GM21381 (cell line): ENCODE results near the gene GNRHR.
"Not testable (repeated sequence)": the region's sequence is repeated elsewhere in the genome, so short reads cannot be mapped to it uniquely, and the experiment has no call there.

Experiments used
- ATAC-seq: cut with Tn5 transposase; IDR thresholded peaks from one replicate; pipeline ENCODE4 v1.9.1; 2021; ENCODE audit warnings: mild to moderate bottlenecking, moderate library complexity; ENCODE audit not compliant: unreplicated experiment

Gene GNRHR

DNA sequence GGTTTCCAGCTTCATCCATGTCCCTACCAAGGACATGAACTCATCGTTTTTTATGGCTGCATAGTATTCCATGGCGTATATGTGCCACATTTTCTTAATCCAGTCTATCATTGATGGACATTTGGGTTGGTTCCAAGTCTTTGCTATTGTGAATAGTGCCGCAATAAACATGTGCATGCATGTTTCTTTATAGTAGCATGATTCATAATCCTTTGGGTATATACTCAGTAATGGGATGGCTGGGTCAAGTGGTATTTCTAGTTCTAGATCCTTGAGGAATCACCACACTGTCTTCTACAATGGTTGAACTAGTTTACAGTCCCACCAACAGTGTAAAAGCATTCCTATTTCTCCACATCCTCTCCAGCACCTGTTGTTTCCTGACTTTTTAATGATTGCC lies 23.7 kb downstream of the GNRHR start:
- not testable (repeated sequence) for ATAC-seq

DNA sequence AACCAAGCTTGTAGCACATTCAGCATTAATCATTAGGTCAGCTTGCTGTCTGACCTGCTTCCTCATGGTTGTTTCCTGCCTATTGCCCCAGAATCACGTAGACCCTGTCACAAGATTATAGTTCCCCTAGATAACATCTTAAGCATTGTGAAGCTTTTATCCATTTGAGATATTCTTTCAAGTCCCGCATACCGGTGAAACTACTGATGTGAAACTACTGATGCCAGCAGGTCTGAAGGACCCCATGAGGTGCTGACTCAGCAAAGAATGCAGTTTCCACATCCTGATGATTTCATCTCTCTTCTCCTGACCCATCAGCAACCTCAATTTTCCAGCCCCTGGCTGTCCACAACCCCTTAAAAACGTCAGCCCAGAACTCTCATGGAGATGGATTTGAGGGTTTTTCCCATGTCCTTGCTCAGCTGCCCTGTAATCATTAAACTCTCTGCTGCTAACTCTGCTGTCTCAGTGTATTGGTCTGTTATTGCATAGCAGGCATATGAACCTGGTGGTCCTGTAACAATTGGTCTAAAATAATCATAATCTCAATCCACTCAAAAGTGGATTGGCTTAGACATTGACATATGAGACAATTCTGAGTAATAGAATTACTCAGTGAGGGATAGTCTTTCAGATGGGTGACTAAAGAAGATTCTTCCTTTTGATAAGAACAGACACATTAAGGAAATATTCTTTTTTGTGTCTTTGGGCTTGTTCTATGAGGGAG lies 26.9 kb downstream of the GNRHR start:
- ATAC-seq = no peak

DNA sequence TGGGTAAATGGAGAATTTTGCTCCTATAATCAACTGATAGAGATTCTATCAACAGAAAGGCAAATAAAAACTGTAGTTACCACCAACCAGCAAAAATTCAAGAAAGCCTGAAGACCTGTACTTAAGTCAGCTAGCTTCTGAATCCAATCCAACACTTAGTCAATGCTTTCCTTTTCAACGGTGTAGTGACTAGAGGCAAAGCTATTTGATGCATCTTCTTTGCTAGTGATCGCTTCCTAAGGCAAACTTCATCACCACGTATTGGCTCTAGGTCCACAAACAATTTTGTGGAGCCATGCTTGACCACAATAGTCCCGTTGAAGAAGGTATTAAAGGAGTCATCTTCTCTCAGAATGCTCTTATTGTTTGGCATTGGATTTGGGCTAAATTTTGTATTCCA lies 28.2 kb downstream of the GNRHR start:
- ATAC-seq = no peak

DNA sequence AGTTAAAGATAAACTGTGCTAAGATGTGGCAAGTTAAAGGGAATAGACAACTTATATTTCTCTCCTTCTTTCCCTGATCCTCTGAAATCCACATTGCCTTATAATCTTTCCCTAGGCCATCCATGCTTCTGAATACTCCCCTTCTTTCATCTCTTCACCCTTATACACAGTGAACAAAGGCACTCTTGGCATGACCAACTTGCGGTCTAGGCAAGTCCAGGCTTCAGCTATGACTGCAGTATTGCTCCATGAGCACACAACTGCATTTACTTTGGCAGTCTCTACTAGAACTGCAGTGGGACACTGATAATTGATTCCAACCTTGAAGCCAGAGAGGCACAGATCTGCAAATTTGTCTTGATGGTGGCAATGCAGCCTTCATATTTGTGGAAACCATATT lies 29.1 kb downstream of the GNRHR start:
- ATAC-seq = no peak

DNA sequence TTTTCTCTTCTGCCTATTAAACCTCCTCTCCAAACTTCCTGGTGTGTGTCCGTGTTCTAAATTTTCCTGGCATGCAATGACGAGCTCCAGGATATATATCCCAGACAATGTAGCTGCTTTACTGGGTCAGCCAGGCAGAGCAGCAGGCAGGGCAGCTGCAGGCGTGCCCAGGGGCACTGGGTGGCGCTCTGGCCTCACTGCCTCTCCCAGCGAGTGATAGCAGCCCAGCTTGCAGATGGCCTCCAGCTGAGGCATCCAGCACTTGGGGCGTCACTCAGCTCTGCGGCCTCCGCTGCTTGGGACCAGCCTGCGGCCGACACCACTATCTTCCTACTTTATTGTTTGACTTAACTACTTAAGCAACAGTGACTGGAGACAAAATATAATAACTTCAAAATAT lies 30.2 kb downstream of the GNRHR start:
- ATAC-seq = no peak

DNA sequence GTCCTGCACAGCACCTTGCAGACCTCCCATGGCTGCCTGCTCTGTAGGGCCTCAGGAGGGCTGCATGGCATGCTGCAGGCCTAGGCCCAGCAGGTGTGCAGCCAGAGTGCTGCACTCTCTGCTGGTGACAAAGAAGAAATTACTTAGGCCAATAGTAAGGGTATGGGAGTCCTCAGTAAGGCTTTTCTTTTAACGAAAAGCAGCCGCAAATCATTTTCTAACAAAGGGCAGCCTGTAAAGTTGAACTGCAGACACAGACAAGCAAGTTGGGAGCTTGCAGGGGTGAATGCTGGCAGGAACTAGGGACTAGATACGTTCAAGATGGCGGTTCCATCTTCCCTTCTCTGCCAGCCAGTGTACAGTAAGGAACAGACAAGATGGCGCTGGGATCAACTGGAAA lies 30.8 kb downstream of the GNRHR start:
- ATAC-seq = no peak

DNA sequence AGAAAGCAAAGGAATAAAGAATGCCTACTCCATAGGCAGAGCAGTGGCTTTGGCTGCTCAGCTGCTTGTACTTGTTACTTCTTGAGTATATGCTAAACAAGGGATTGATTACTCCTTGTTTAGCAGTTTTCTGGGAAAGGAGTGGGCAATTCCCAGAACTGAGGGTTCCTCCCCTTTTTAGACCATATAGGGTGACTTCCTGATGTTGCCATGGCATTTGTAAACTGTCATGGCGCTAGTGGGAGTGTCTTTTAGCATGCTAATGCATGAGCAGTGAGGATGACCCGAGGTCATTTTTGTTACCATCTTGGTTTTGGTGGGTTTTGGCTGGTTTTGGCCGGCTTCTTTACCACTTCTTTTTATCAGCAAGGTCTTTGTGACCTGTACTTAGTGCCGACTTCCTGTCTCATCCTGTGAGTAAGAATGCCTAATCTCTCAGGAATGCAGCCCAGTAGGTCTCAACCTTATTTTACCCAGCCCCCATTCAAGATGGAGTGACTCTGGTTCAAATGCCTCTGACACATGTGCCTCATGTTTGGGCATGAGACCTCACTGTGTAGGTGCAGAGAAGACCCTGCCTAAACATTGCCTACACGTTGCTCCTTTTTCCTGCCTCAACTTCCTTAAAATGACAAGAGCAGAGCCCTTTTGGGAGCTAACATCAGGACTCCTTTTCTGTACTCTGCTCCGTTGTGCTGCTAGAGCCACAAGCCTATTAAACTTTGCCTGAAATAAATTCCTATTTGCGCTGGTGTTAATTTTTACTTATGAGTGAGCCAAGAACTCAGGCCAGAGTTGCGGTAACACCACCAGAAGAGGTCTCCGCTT lies 32.2 kb downstream of the GNRHR start:
- ATAC-seq = no peak

DNA sequence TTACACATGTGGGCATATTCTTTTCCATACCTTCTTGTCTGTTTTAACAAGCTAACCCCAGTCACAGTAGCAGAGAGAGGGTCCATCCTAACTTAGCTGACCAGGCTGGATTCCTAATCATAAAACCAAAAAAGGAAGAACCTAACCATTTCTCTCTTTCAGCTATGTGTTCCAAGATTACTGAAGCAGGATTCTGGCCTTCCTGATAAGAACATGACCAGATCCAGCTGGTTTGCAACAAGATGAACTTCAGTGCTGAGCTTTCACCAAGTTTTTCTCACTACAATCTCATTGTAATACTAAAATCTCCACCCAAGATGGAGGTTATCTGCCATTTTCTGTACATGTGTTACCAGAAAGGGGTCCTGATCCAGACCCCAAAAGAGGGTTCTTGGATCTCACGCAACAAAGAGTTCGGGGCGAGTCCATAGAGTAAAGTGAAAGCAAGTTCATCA lies 32.8 kb downstream of the GNRHR start:
- no peak for ATAC-seq

DNA sequence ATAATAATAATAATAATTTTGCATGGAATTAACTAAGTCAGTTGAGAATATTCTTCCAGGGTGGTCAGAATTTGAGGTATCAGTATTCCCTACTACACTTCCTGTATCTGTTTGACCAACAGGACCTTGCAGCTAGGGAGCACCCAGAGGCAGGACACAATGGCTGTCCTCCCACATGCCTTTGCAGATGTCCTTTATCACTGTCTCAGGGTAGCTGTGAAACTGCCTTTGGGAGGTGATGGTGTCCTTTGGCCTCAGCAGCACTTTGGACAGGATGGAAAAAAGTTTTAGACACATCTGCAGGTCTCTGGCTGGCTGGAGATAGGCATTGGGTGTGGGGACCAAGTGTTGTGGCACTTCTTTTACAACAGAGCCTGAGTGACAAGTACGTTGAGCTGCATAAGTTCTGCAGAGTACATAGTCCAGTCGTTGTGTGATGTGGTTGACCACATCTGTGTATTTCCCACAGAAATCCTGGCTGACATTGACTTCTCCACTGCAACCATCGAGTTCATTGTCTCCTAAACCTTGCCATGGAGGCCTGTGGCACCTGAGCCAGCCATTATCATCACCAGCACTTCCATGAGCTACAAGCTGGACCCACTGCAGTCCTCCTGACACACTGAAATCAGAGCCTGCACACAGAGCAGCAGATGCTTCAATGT lies 34.1 kb downstream of the GNRHR start:
- no peak for ATAC-seq

DNA sequence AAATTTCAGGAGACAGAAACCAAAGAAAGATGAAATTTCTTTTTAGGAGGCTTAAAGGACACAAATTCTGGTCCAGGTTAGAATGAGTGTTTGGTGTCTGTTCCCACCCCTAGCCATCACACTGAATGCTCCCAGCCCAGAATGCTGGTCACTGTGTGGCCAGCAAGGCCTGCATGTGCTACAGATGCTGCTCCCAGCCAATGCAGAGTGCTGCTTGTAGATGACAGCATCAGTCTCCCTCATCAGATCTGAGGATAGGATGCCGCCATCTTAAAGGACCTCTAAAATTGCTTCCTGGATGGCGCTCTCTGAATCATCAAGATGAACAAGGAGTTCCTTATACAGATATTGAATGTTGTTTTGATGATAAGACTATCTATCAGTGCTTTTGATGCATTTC lies 35.3 kb downstream of the GNRHR start:
- ATAC-seq = no peak

DNA sequence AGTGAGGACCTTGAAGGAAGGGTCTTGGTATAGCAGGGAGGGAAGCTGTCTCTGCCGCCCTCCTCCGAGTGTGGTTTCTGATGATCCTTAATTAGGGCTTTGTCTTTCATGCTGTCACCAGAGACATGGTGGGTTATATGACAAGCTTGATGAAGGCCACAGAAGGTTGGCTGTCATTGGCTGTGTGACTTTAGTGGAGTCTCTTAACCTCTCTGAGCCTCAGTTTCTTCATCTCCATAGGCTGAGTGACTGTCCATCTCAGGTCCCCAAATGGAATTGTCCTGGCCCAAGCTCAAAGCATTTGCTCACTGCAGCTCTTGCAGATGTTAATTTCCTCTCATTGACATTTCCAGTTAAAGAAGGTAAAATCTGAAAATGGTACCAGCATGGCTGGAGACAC lies 36.6 kb downstream of the GNRHR start:
- no peak for ATAC-seq

DNA sequence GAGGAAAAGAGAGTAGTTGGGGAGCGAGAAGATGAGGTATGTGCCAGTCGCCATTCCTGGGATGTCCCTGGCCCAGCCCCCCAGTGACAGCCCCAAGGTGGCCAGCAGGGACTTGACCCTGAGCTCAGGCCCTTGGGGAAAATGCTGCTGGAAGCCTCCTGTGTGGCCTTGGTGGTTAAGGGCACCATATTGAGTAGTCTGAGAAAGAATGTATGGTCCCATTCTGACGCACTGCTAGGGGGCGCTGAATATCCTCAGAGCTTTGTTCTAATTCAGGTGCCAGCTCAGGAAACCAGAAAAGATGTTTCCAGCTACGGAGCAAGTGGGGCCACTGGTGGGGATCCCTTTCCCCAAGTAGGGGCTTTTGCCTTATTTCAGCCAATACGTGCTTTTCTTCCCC lies 39.2 kb downstream of the GNRHR start:
- ATAC-seq = no peak

DNA sequence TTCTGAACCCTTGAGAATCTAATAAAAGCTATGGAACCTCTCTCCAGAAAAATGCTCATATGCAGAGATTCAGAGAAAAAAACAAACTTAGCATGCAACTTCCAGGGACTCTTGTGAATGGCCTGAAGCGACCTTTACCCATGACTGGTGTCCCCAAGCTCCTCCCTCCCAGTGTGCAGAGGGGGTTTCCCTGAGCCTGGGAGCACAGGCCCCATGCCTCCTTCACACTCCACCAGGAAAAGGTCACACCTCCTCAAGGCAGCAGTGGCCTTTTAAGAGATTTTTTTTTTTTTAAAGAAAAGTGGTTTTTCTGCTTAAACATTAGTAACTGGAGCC lies 40.0 kb downstream of the GNRHR start:
- peak; percentile 59 for ATAC-seq

DNA sequence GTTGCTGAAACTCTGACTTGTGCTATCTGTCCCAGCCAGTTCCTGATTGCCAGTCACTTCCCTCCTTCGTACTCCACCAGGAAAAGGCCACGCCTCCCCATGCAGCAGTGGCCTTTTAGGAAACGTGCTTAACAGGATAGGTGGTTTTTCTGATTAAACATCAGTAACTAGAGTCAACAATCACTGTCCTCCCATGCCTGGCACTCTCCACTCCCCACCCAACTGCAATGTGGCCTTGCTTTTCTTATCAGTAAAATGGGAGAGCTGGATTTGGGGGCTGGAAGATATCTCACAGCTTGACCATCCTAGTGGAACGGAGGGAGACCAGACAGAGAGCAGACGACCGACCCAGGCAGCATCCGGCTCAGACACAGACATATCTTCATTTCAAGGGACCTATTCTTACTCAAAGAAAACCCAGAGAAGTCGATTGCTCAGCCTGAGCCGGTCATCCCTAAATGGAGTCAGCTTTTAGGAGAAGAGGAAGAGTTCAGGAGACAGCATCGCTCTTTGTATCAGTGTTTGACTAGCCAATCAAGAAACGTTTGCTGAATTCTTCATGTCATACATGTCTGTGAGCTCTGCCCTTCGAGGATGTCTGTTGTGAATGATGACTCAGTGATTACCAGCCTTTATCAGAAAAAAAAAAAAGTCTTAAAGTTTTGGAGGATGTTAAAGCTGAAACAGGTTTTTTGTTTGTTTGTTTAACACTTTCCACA lies 40.5 kb downstream of the GNRHR start:
- ATAC-seq = no peak

DNA sequence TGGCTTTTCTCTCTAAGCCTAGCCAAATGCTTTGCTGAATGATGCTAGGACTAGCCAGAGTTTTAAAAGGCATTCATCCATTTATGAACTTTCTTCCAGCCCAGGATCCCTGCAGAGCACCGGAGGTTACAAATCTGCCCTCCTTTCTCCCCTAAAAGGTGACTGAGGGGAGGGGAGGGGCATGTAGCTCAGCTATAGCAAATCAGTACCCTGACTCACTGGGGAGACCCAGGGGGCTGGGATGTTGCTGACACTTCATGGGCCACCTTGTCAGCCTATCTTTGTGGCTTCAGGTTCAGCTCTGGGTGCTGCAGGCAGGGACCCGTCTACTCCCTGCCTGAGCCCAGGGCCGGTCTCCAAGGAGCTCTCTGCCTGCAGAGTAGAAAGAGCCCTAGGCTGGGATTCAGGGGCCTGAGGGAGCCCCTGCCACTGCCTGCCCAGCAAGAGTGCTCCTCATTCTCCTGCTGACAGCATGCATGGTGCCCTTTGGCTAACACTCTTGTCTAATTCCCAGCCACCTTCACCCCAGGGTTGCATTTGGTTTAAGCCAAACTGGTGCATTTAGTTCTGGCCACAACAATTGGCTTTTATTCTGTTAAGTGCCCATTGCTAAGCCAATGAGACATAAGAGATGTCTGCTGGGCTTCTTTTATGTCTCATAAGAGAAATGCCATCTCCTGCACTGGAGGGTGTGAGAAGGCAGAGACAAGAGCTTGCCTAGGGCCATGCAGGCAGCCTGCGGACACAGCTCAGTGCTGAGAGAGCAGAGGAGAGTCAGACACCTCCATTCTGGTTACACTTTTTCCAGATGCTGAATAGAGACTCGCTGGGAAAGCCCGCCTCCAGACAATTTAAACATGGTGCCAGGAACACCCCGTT lies 41.3 kb downstream of the GNRHR start:
- ATAC-seq = no peak

DNA sequence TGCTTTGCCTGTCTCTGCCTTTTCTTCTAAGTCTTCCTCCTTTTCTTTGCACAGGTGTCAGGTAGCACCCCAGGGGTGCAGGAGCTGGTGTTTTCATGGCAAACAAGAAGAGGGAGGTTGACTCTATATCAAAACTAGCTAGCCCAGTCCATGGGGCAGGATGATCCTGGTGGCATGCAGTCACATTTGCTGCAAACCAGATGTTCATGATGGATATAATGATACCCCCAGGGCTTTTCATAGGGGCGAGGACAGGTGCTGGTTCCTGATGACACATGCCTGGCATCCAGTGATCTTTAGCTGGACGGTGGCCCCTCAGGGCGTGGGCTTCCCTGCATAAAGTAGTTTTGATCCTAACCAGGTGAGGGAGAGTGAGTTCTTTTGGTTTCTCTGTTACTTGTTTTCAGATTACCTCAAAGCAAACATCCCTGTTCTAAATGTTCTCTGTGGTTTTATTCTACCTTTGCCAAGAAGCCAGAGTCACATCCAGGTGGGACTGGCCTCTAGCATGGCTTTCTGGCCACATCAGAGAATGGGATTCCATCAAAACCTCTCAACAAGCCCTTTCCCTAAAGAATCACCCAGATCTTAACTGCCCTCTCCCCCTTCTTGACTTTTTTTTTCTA lies 42.1 kb downstream of the GNRHR start:
- ATAC-seq = no peak

DNA sequence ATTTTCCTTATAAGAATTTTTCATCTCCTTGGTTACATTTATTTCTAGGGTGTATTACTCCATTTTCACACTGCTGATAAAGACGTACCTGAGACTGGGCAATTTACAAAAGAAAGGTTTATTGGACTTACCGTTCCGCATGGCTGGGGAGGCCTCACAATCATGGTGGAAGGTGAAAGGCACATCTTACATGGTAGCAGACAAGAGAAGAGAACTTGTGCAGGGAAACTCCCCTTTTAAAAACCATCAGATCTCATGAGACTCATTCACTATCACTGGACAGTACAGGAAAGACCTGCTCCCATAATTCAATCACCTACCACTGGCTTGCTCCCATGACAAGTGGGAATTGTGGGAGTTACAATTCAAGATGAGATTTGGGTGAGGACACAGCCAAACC lies 47.5 kb downstream of the GNRHR start:
- ATAC-seq = not testable (repeated sequence)

DNA sequence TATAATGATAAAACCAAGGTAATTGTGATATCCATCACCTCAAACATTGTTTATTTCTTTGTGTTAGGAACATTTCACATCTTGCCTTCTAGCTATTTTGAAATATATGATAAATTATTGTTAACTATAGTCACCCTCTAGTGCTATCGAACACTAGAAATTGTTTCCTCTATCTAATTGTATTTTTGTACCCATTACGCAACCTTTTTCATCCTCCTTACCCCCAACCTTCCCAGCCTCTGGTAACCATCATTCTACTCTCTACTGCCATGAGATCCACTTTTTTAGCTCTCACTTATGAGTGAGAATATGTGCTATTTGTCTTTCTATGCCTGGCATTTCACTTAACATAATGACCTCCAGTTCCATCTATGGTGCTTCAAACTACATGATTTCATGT lies 49.3 kb downstream of the GNRHR start:
- ATAC-seq = no peak

DNA sequence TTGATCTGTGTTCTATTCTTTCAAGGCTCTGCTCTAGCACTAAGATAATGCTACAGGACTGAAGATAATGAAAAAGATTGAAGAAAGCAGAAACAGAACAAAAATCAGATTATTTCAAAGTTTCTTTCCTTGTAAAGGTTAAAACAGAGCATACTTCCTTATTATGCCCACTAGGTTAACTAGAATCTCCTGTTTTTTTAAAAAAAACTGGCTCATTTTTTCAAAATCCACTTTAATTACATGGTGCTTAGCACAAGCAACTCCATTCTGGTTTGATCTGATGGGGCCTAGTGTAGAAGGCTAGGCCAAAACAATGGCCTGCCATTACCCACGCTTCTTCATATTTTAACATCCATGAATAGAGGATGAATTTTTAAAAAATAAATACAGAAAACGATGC lies 52.0 kb downstream of the GNRHR start:
- no peak for ATAC-seq

DNA sequence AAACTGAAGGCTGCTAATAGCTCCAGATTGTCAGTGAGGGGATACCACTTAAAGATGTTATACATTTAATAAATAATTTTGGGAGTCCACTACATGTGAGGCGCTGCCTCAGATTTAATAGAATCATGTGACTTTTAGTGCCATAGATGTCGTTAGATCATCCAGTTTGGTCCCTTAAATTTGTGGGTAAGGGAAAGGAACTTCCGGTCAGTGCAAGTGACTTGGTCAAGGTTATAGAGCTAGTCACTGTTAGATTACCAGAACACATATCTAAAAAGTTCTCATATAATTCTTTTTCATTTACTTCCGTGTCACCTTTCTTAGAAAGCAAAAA lies 52.7 kb downstream of the GNRHR start:
- ATAC-seq = no peak
